Measurements from ENCODE around the gene DAP. TPM values are rescaled to one million over a fixed set of nuclear protein-coding genes. Genes with fewer than 3 reads are reported as not detected.
"Not testable (repeated sequence)": the region's sequence is repeated elsewhere in the genome, so short reads cannot be mapped to it uniquely, and the experiment has no call there.

DAP gene
- total and polyA plus RNA-seq, 2 of the 13 experiments (the other 11 are each of a cell fraction or from before 2014, with no cell fraction given): 22.0 to 57.5 TPM

DNA sequence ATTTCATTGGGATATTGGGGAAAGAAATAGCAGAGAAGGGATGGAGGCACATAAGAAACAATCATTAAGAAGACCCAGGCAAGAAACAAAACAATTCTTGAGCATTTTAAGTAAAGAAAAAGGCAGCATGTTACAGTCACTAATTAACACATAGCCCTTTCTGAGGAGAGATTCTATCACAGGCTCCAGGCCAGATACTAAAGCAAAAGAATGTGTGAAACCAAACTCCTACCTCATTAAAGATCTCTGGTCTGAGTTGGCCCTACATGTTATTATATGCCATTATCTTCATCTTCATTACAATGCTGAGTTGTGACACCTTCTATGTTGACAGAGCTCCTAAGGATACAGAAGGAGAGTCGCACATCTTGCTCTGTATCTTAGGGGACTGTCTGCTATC, 37.5 kb downstream of the DAP start:
- BruUV-seq (replicated peaks): no TSS peak
- TF ChIP-seq, protein P1, sequence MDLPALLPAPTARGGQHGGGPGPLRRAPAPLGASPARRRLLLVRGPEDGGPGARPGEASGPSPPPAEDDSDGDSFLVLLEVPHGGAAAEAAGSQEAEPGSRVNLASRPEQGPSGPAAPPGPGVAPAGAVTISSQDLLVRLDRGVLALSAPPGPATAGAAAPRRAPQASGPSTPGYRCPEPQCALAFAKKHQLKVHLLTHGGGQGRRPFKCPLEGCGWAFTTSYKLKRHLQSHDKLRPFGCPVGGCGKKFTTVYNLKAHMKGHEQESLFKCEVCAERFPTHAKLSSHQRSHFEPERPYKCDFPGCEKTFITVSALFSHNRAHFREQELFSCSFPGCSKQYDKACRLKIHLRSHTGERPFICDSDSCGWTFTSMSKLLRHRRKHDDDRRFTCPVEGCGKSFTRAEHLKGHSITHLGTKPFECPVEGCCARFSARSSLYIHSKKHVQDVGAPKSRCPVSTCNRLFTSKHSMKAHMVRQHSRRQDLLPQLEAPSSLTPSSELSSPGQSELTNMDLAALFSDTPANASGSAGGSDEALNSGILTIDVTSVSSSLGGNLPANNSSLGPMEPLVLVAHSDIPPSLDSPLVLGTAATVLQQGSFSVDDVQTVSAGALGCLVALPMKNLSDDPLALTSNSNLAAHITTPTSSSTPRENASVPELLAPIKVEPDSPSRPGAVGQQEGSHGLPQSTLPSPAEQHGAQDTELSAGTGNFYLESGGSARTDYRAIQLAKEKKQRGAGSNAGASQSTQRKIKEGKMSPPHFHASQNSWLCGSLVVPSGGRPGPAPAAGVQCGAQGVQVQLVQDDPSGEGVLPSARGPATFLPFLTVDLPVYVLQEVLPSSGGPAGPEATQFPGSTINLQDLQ (CRISPR knock-in tag; IDR thresholded peaks at IDR 0.05): no peak
- TF ChIP-seq ZNF564 (CRISPR knock-in tag; IDR thresholded peaks at IDR 0.05): no peak
- TF ChIP-seq HNRNPH1 (optimal IDR thresholded peaks at IDR 0.05; ENCODE audit: low read depth, low read length): no peak
- no peak overlapping the region for H3K4me2 ChIP-seq (ENCODE audit: low read depth, low read length)
- no peaks in the 10 kb centered on the region for H3K27me3 ChIP-seq (ENCODE audit: control insufficient read depth in 1 of 2, insufficient read depth in 2 of 2, low read length in 2 of 2)
- H3K36me3 ChIP-seq (replicated peaks in 1 of 2; ENCODE audit: control insufficient read depth in 1 of 2, insufficient read depth in 2 of 2, low read length in 2 of 2): peaks cover 6 to 76% of the 10 kb centered on the region in 2 experiments
- CTCF ChIA-PET (ENCODE audit: low intra/inter-chr PET ratio, low total read pairs): no interaction called here
- intact Hi-C loops (cut with micrococcal nuclease; ENCODE audit: unreplicated experiment): no loop called here
- FAIRE-seq (no peak), DNase-seq (ENCODE audit: low spot score) (no peak), ATAC-seq (no peak)
- H3K27ac ChIP-seq (ENCODE audit: extremely low read length, insufficient read depth, low read length): no peak overlapping the region
- H3K4me3 ChIP-seq (replicated peaks in 1 of 3; ENCODE audit: insufficient read depth in 1 of 3, low read depth in 2 of 3, low read length in 3 of 3): no peak overlapping the region
- no peaks in the 10 kb centered on the region for H3K9me3 ChIP-seq (ENCODE audit: low read length)
- POLR2A ChIA-PET: no interaction called here
- no peak overlapping the region for H3K9ac ChIP-seq (ENCODE audit: insufficient read depth, low read depth, low read length)
- H3K79me2 ChIP-seq (ENCODE audit: insufficient read depth, low read length): peaks cover 2% of the 10 kb centered on the region
- H3K4me1 ChIP-seq (ENCODE audit: insufficient read depth, low read length): peaks cover 33% of the 10 kb centered on the region
- H4K20me1 ChIP-seq (ENCODE audit: insufficient read depth, low read length): peaks cover 8% of the 10 kb centered on the region; the same call in 1 of the 2 replicates
- 100% methylated on average over 1 of the region's 1 CpG for WGBS (ENCODE audit: low lambda C conversion rate)
- no peak overlapping the region for H2AFZ ChIP-seq (ENCODE audit: low read length)
- in situ Hi-C loops (cut with HindIII; ENCODE audit: extremely low pct_ligation_motif_present, low pct_unique_long_range_greater_than_20kb): no loop called here

DNA sequence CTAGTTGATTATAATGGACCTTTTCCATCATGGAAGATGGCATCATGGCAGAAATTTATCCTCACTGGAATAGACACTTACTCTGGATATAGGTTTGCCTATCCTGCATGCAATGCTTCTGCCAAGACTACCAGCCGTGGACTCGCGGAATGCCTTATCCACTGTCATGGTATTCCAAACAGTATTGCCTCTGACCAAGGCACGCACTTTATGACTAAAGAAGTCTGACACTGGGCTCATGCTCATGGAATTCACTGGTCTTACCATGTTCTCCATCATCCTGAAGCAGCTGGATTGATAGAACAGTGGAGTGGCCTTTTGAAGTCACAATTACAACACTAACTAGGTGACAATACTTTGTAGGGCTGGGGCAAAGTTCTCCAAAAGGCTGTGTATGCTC, 40.3 kb downstream of the DAP start:
- intact Hi-C loops (cut with micrococcal nuclease; ENCODE audit: unreplicated experiment); POLR2A ChIA-PET; DNase-seq (ENCODE audit: low spot score); in situ Hi-C loops (cut with HindIII; ENCODE audit: extremely low pct_ligation_motif_present, low pct_unique_long_range_greater_than_20kb); H3K27me3 ChIP-seq (ENCODE audit: control insufficient read depth in 1 of 2, insufficient read depth in 2 of 2, low read length in 2 of 2); H3K79me2 ChIP-seq (ENCODE audit: insufficient read depth, low read length); H3K9me3 ChIP-seq (ENCODE audit: low read length); H3K9ac ChIP-seq (ENCODE audit: insufficient read depth, low read depth, low read length); ATAC-seq; H3K4me3 ChIP-seq (replicated peaks in 1 of 3; ENCODE audit: insufficient read depth in 1 of 3, low read depth in 2 of 3, low read length in 3 of 3); BruUV-seq (replicated peaks); H3K4me2 ChIP-seq (ENCODE audit: low read depth, low read length); CTCF ChIA-PET (ENCODE audit: low intra/inter-chr PET ratio, low total read pairs); H2AFZ ChIP-seq (ENCODE audit: low read length); H4K20me1 ChIP-seq (ENCODE audit: insufficient read depth, low read length); FAIRE-seq; H3K27ac ChIP-seq (ENCODE audit: extremely low read length, insufficient read depth, low read length): not testable (repeated sequence)
- WGBS (ENCODE audit: low lambda C conversion rate): 95% methylated on average over 4 of the region's 4 CpGs
- peaks cover 6 to 74% of the 10 kb centered on the region in 2 experiments for H3K36me3 ChIP-seq (replicated peaks in 1 of 2; ENCODE audit: control insufficient read depth in 1 of 2, insufficient read depth in 2 of 2, low read length in 2 of 2)
- H3K4me1 ChIP-seq (ENCODE audit: insufficient read depth, low read length): peaks cover 23% of the 10 kb centered on the region

All from HepG2 (cell line).